ENCODE measurements around the gene PML.
"Not testable (repeated sequence)": the region's sequence is repeated elsewhere in the genome, so short reads cannot be mapped to it uniquely, and the experiment has no call there.

GRCh38 chr15:74072614-74073337 lies 78.3 kb downstream of the PML start:
- TF ChIP-seq CTCF (IDR thresholded peaks at IDR 0.05), result peak; percentile 50
- not testable (repeated sequence) for TF ChIP-seq EZH2phosphoT487, EZH2 (IDR thresholded peaks at IDR 0.05)

All from neural progenitor cell (in vitro differentiated cells).